Keratinocyte (primary cell): ENCODE results near the gene SNX13. TPM values are rescaled to one million over a fixed set of nuclear protein-coding genes. Genes with fewer than 3 reads are reported as not detected.

Experiments
- DNase-seq: peaks from one replicate; pipeline ENCODE4 v3.0.0-alpha.2; 2011; ENCODE audit warnings: low read depth, missing footprints, low spot score
- FAIRE-seq: peaks from 2 replicates; lab custom pipeline; 2011; peaks lifted over from hg19 to GRCh38; lab: Jason Lieb, UNC
- H2AFZ ChIP-seq: 2 replicates; pipeline ENCODE4 v1.6.0; 2012; ENCODE audit warnings: low read length, control low read depth, inconsistent platforms; ENCODE audit not compliant: control insufficient read depth
- H3K27ac ChIP-seq: 2 replicates; pipeline ENCODE4 v1.5.1; 2011; ENCODE audit warnings: low read length; ENCODE audit not compliant: control insufficient read depth, insufficient read depth
- H3K27me3 ChIP-seq: 3 replicates; pipeline ENCODE4 v1.6.0; 2011; ENCODE audit warnings: low read length; ENCODE audit not compliant: control insufficient read depth, insufficient read depth; ENCODE audit errors: extremely low read depth
- H3K36me3 ChIP-seq, 2 experiments: 2 replicates in 1 of 2; 3 replicates in 1 of 2; pipeline ENCODE4 v1.5.1; 2011; ENCODE audit warnings: low read length in 2 of 2, mild to moderate bottlenecking in 1 of 2; ENCODE audit not compliant: control insufficient read depth in 2 of 2, insufficient read depth in 2 of 2; ENCODE audit errors: extremely low read depth in 1 of 2
- H3K4me1 ChIP-seq: 3 replicates; pipeline ENCODE4 v1.5.1; 2011; ENCODE audit warnings: low read length; ENCODE audit not compliant: control insufficient read depth, insufficient read depth; ENCODE audit errors: extremely low read depth
- H3K4me2 ChIP-seq: 3 replicates; pipeline ENCODE4 v1.6.0; 2011; ENCODE audit warnings: low read depth, low read length; ENCODE audit not compliant: control insufficient read depth, insufficient read depth; ENCODE audit errors: extremely low read depth
- H3K4me3 ChIP-seq, 3 experiments: fragments of 200-600 bp in 1 of 3; sonication (generic) in 1 of 3; 2 replicates in 2 of 3; 3 replicates in 1 of 3; pipeline ENCODE4 v1.5.1; 2011 to 2016; ENCODE audit warnings: low read length in 3 of 3, mild to moderate bottlenecking in 3 of 3, control low read depth in 2 of 3, inconsistent platforms in 1 of 3, low read depth in 1 of 3, mixed read lengths in 1 of 3, mixed run types in 1 of 3, moderate library complexity in 1 of 3; ENCODE audit not compliant: control insufficient read depth in 2 of 3, insufficient read depth in 2 of 3; ENCODE audit errors: extremely low read depth in 1 of 3
- H3K79me2 ChIP-seq: 2 replicates; pipeline ENCODE4 v1.6.0; 2012; ENCODE audit warnings: low read length; ENCODE audit not compliant: control insufficient read depth, insufficient read depth
- H3K9ac ChIP-seq: 3 replicates; pipeline ENCODE4 v1.6.0; 2011; ENCODE audit warnings: low read length; ENCODE audit not compliant: control insufficient read depth, insufficient read depth; ENCODE audit errors: extremely low read depth
- H3K9me1 ChIP-seq: 3 replicates; pipeline ENCODE4 v1.6.0; 2011; ENCODE audit warnings: low read length; ENCODE audit not compliant: control insufficient read depth, insufficient read depth; ENCODE audit errors: extremely low read depth
- H3K9me3 ChIP-seq: 2 replicates; pipeline ENCODE4 v1.5.1; 2012; ENCODE audit warnings: low read depth, low read length; ENCODE audit not compliant: control insufficient read depth
- H4K20me1 ChIP-seq: 3 replicates; pipeline ENCODE4 v1.6.0; 2011; ENCODE audit warnings: low read length; ENCODE audit not compliant: control insufficient read depth, insufficient read depth; ENCODE audit errors: extremely low read depth
- CTCF ChIP-seq, 3 experiments: IDR thresholded peaks in 1 of 3; conservative IDR thresholded peaks in 1 of 3; optimal IDR thresholded peaks in 1 of 3; 2 replicates in 2 of 3; 3 replicates in 1 of 3; pipeline versions ENCODE3 to v1.5.1; 2011; ENCODE audit warnings: low read length in 3 of 3, mild to moderate bottlenecking in 3 of 3, moderate library complexity in 2 of 3, control low read depth in 1 of 3, inconsistent platforms in 1 of 3; ENCODE audit not compliant: insufficient read depth in 2 of 3; ENCODE audit errors: extremely low read depth in 1 of 3
- EZH2 ChIP-seq: IDR thresholded peaks from one replicate; pipeline ENCODE4 v1.6.1; 2012; ENCODE audit warnings: inconsistent platforms, mild to moderate bottlenecking, low read length, moderate library complexity
- dilution Hi-C: fragments of 300-500 bp; cut with MboI; formaldehyde crosslinking; loops from one replicate; pipeline ENCODE4 v1.7.0; 2020; ENCODE audit warnings: low sequenced_read_pairs; ENCODE audit not compliant: extremely low pct_ligation_motif_present
- polyA plus RNA-seq, 5 experiments: library from polyadenylated mRNA; depleted of rRNA in 3 of 5; stranded (reverse) in 3 of 5; stranded (forward) in 1 of 5; unstranded in 1 of 5; fragments of >200 nt; gene quantifications; 1 replicate in 1 of 5; 2 replicates in 3 of 5; 3 replicates in 1 of 5; pipeline versions ENCODE4 v1.2.1 to v1.2.3, GENCODE V29; 2011 to 2012; ENCODE audit warnings: missing spikeins in 2 of 5, low read depth in 1 of 5, low replicate concordance in 1 of 5

SNX13 gene
- polyA plus RNA-seq, 1 donor (not counting 4 experiments of a cell fraction or from before 2014, with no cell fraction given), result 22.6 TPM

GRCh38 chr7:17948526-17949238 lies 8.4 kb upstream of the SNX13 start:
- FAIRE-seq, result no peak
- H3K9me1 ChIP-seq, result no peaks in the 10 kb centered on the region
- no peaks in the 10 kb centered on the region for H3K36me3 ChIP-seq
- no peaks in the 10 kb centered on the region for H3K4me1 ChIP-seq
- dilution Hi-C loops, result no loop called here
- no peaks in the 10 kb centered on the region for H4K20me1 ChIP-seq
- DNase-seq, result no peak
- H3K4me2 ChIP-seq, result no peak overlapping the region
- no peaks in the 10 kb centered on the region for H3K79me2 ChIP-seq
- H3K9ac ChIP-seq, result no peak overlapping the region
- no peaks in the 10 kb centered on the region for H3K27me3 ChIP-seq
- H3K9me3 ChIP-seq, result no peaks in the 10 kb centered on the region
- TF ChIP-seq EZH2 (no peak), CTCF (optimal IDR thresholded peaks at IDR 0.05 in 1 of 3, IDR thresholded peaks at IDR 0.05 in 1 of 3, conservative IDR thresholded peaks at IDR 0.05 in 1 of 3; ENCODE audit: extremely low read depth in 1 of 3, insufficient read depth in 2 of 3, low read length in 3 of 3) (no peak)
- no peak overlapping the region for H2AFZ ChIP-seq
- H3K27ac ChIP-seq, result no peak overlapping the region
- no peak overlapping the region for H3K4me3 ChIP-seq

- H3K4me1 ChIP-seq, result no peaks in the 10 kb centered on the region
- no peaks in the 10 kb centered on the region for H3K9me3 ChIP-seq
- no peak overlapping the region for H3K4me2 ChIP-seq
- no peaks in the 10 kb centered on the region for H4K20me1 ChIP-seq
- H3K9me1 ChIP-seq, result no peaks in the 10 kb centered on the region
- no peak for TF ChIP-seq EZH2
- no peak for TF ChIP-seq CTCF (optimal IDR thresholded peaks at IDR 0.05 in 1 of 3, IDR thresholded peaks at IDR 0.05 in 1 of 3, conservative IDR thresholded peaks at IDR 0.05 in 1 of 3; ENCODE audit: extremely low read depth in 1 of 3, insufficient read depth in 2 of 3, low read length in 3 of 3)
- no peak overlapping the region for H3K27ac ChIP-seq
- no peak for DNase-seq
- no peaks in the 10 kb centered on the region for H3K79me2 ChIP-seq
- no peak for FAIRE-seq
- H2AFZ ChIP-seq, result no peak overlapping the region
- no peak overlapping the region for H3K9ac ChIP-seq
- no peaks in the 10 kb centered on the region for H3K27me3 ChIP-seq
- no peak overlapping the region for H3K4me3 ChIP-seq
- dilution Hi-C loops, result no loop called here
- H3K36me3 ChIP-seq, result no peaks in the 10 kb centered on the region
Measured at GRCh38 chr7:17947620-17948019, 7.3 kb upstream of the SNX13 start.
